ENCODE data around the gene SH3RF3. TPM values are rescaled to one million over a fixed set of nuclear protein-coding genes. Genes with fewer than 3 reads are reported as not detected.

The SH3RF3 gene
- total and polyA plus RNA-seq, 10 of the 15 experiments (the other 5 are each of a cell fraction or from before 2014, with no cell fraction given): 0.08 to 8.8 (median 2.3) TPM

DNA sequence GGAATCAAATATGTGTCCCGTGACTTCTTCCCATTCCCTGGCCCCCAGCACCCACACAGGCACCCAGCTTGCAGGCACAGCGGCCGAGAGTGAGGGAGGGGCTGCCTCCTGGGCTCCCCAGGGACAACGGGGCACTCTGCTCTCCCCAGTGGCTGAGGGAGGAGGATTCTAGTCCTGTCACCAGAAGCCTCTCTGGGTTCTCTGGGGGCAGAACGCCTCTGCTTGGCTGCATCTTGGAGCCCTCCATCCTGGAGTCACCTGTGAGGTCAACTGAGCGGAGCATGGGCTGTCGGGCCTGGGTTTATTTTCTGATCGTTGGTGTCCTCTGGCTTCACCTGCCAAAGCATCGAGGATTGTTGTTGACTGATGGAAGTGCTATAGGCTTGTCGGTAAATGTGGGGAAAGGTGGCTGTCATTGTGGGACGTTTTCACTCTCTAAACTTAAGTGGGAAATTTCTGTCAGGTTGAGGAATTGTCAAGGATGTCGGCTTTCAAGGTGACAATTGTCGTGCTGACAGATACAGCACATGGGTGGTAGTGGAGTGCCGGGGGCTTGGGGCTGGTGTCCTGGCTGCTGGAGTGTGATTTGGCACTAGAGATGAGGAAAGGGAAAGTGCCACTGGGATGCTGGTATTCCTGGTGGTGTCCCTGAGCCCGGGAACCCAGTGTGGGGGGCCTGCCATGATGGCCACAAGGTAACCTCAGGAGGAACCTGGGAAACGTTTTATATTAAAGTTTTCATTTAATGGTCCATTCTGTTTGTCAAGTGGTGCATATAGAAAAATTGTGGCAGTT is 13.6 kb downstream of the SH3RF3 start:
- H3K79me2 ChIP-seq (ENCODE audit: control insufficient read depth, insufficient read depth, low read length): peaks cover 3% of the 10 kb centered on the region
- H4K20me1 ChIP-seq (ENCODE audit: control insufficient read depth, insufficient read depth): no peaks in the 10 kb centered on the region
- H3K27ac ChIP-seq (ENCODE audit: control insufficient read depth, insufficient read depth): no peak overlapping the region; the same call in 1 of the 2 replicates
- intact Hi-C loops (cut with micrococcal nuclease; ENCODE audit: unreplicated experiment) (loop anchor here (2.0 to 10.0 kb wide), 2 partner anchors 72 to 462 kb away; no protein-coding TSS in a partner anchor), in situ Hi-C loops (cut with MboI) (no loop called here)
- H3K4me3 ChIP-seq: no peak overlapping the region
- peaks cover 27% of the 10 kb centered on the region for H3K4me1 ChIP-seq (ENCODE audit: control insufficient read depth, insufficient read depth, low read length)
- peak overlapping the region; percentile 51; the same call in 1 of the 2 replicates for H3K4me2 ChIP-seq (ENCODE audit: control insufficient read depth, insufficient read depth)
- H3K36me3 ChIP-seq (ENCODE audit: control insufficient read depth in 2 of 2, insufficient read depth in 2 of 2, low read length in 1 of 2): peaks cover 0 to 1% of the 10 kb centered on the region in 2 experiments; a peak in 1 of 4 replicates
- H2AFZ ChIP-seq (ENCODE audit: control insufficient read depth, low read depth, low read length): no peak overlapping the region
- H3K9ac ChIP-seq (ENCODE audit: control insufficient read depth, insufficient read depth, low read length): no peak overlapping the region
- CTCF ChIA-PET: interaction anchor here (0.7 to 1.4 kb wide), 2 partner anchors 72 to 371 kb away, joined by 3 to 4 read pairs; no protein-coding TSS in a partner anchor
- peaks cover 0 to 3% of the 10 kb centered on the region in 2 experiments; a peak in 2 of 4 replicates for H3K27me3 ChIP-seq (replicated peaks in 1 of 2; ENCODE audit: control insufficient read depth in 2 of 2, insufficient read depth in 2 of 2, low read length in 1 of 2)
- ATAC-seq (no peak), DNase-seq (ENCODE audit: low read depth, low spot score) (no peak), FAIRE-seq (no peak)
- SMC1A ChIA-PET (ENCODE audit: uncharacterized antibody, unreplicated experiment): interaction anchor here (1.8 to 2.4 kb wide), 2 partner anchors 10 to 52 kb away, joined by 4 to 12 read pairs; no protein-coding TSS in a partner anchor
- H3K9me3 ChIP-seq (replicated peaks; ENCODE audit: control insufficient read depth, insufficient read depth, low read length): no peaks in the 10 kb centered on the region
- BruUV-seq (replicated peaks): no TSS peak
- 70% methylated on average over 16 of the region's 16 CpGs for WGBS (ENCODE audit: insufficient coverage, insufficient replicate concordance, low lambda C conversion rate, missing lambda C conversion rate)
- RAD21 ChIA-PET (ENCODE audit: unreplicated experiment): interaction anchor here (1.0 to 1.8 kb wide), 2 partner anchors 12 to 371 kb away, joined by 3 to 5 read pairs; no protein-coding TSS in a partner anchor
- POLR2A ChIA-PET: no interaction called here
- TF ChIP-seq, protein P1, sequence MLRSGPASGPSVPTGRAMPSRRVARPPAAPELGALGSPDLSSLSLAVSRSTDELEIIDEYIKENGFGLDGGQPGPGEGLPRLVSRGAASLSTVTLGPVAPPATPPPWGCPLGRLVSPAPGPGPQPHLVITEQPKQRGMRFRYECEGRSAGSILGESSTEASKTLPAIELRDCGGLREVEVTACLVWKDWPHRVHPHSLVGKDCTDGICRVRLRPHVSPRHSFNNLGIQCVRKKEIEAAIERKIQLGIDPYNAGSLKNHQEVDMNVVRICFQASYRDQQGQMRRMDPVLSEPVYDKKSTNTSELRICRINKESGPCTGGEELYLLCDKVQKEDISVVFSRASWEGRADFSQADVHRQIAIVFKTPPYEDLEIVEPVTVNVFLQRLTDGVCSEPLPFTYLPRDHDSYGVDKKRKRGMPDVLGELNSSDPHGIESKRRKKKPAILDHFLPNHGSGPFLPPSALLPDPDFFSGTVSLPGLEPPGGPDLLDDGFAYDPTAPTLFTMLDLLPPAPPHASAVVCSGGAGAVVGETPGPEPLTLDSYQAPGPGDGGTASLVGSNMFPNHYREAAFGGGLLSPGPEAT (IDR thresholded peaks at IDR 0.05; ENCODE audit: low read depth): no peak
- TF ChIP-seq MTA2 (IDR thresholded peaks at IDR 0.05; ENCODE audit: low read depth) (no peak), MEF2B (IDR thresholded peaks at IDR 0.05; ENCODE audit: partially characterized antibody, poor library complexity, severe bottlenecking) (no peak), CHD1 (IDR thresholded peaks at IDR 0.05; ENCODE audit: low read depth, low read length) (no peak), TARDBP (IDR thresholded peaks at IDR 0.05; ENCODE audit: borderline replicate concordance) (no peak), CBX5 (IDR thresholded peaks at IDR 0.05; ENCODE audit: low read depth) (no peak), HDAC2 (IDR thresholded peaks at IDR 0.05) (no peak), RUNX3 (IDR thresholded peaks at IDR 0.05; ENCODE audit: low read length) (no peak), CEBPB (IDR thresholded peaks at IDR 0.05; ENCODE audit: borderline replicate concordance in 1 of 2, low read depth in 2 of 2, low read length in 2 of 2) (no peak), LARP7 (IDR thresholded peaks at IDR 0.05) (no peak), CBFB (IDR thresholded peaks at IDR 0.05; ENCODE audit: low read depth) (no peak), FOS (IDR thresholded peaks at IDR 0.05; ENCODE audit: borderline replicate concordance, extremely low read depth, insufficient read length) (no peak)
- TF ChIP-seq, protein P2, sequence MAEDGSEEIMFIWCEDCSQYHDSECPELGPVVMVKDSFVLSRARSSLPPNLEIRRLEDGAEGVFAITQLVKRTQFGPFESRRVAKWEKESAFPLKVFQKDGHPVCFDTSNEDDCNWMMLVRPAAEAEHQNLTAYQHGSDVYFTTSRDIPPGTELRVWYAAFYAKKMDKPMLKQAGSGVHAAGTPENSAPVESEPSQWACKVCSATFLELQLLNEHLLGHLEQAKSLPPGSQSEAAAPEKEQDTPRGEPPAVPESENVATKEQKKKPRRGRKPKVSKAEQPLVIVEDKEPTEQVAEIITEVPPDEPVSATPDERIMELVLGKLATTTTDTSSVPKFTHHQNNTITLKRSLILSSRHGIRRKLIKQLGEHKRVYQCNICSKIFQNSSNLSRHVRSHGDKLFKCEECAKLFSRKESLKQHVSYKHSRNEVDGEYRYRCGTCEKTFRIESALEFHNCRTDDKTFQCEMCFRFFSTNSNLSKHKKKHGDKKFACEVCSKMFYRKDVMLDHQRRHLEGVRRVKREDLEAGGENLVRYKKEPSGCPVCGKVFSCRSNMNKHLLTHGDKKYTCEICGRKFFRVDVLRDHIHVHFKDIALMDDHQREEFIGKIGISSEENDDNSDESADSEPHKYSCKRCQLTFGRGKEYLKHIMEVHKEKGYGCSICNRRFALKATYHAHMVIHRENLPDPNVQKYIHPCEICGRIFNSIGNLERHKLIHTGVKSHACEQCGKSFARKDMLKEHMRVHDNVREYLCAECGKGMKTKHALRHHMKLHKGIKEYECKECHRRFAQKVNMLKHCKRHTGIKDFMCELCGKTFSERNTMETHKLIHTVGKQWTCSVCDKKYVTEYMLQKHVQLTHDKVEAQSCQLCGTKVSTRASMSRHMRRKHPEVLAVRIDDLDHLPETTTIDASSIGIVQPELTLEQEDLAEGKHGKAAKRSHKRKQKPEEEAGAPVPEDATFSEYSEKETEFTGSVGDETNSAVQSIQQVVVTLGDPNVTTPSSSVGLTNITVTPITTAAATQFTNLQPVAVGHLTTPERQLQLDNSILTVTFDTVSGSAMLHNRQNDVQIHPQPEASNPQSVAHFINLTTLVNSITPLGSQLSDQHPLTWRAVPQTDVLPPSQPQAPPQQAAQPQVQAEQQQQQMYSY (CRISPR knock-in tag; IDR thresholded peaks at IDR 0.05): no peak
- TF ChIP-seq, protein P3, sequence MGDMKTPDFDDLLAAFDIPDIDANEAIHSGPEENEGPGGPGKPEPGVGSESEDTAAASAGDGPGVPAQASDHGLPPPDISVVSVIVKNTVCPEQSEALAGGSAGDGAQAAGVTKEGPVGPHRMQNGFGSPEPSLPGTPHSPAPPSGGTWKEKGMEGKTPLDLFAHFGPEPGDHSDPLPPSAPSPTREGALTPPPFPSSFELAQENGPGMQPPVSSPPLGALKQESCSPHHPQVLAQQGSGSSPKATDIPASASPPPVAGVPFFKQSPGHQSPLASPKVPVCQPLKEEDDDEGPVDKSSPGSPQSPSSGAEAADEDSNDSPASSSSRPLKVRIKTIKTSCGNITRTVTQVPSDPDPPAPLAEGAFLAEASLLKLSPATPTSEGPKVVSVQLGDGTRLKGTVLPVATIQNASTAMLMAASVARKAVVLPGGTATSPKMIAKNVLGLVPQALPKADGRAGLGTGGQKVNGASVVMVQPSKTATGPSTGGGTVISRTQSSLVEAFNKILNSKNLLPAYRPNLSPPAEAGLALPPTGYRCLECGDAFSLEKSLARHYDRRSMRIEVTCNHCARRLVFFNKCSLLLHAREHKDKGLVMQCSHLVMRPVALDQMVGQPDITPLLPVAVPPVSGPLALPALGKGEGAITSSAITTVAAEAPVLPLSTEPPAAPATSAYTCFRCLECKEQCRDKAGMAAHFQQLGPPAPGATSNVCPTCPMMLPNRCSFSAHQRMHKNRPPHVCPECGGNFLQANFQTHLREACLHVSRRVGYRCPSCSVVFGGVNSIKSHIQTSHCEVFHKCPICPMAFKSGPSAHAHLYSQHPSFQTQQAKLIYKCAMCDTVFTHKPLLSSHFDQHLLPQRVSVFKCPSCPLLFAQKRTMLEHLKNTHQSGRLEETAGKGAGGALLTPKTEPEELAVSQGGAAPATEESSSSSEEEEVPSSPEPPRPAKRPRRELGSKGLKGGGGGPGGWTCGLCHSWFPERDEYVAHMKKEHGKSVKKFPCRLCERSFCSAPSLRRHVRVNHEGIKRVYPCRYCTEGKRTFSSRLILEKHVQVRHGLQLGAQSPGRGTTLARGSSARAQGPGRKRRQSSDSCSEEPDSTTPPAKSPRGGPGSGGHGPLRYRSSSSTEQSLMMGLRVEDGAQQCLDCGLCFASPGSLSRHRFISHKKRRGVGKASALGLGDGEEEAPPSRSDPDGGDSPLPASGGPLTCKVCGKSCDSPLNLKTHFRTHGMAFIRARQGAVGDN (IDR thresholded peaks at IDR 0.05): no peak

Measured in GM12878 (cell line).